RWPE1 (cell line): ENCODE measurements around the gene BCAP31.

Experiments
- CTCF ChIA-PET: fragments of 350-600 bp; sonication (Branson Sonifier 250); formaldehyde crosslinking; extraction: SDS; loops from one replicate; lab custom pipeline; 2021; lab: Yijun Ruan, JAX
- POLR2A ChIA-PET: fragments of 400-600 bp; formaldehyde crosslinking; extraction: SDS; loops from one replicate; lab custom pipeline; 2020; ENCODE audit warnings: antibody characterized with exemption; ENCODE audit not compliant: low non-redundant PET; lab: Yijun Ruan, JAX
- DNase-seq: peaks from one replicate; pipeline ENCODE4 v3.0.0; 2012; ENCODE audit warnings: low spot score
- H3K27ac ChIP-seq: fragments of 450-650 bp; 2 replicates; pipeline ENCODE4 v1.5.1; 2017
- TF ChIP-seq, protein P1 (sequence below): fragments of 450-650 bp; conservative IDR thresholded peaks from 2 replicates; pipeline ENCODE4 v1.5.1; 2017; ENCODE audit warnings: low read depth, mild to moderate bottlenecking

Gene BCAP31

GRCh38 chrX:153650959-153651358 lies 73.2 kb downstream of the BCAP31 start:
- no peak for DNase-seq
- no peak overlapping the region for H3K27ac ChIP-seq
- TF ChIP-seq, protein P1, sequence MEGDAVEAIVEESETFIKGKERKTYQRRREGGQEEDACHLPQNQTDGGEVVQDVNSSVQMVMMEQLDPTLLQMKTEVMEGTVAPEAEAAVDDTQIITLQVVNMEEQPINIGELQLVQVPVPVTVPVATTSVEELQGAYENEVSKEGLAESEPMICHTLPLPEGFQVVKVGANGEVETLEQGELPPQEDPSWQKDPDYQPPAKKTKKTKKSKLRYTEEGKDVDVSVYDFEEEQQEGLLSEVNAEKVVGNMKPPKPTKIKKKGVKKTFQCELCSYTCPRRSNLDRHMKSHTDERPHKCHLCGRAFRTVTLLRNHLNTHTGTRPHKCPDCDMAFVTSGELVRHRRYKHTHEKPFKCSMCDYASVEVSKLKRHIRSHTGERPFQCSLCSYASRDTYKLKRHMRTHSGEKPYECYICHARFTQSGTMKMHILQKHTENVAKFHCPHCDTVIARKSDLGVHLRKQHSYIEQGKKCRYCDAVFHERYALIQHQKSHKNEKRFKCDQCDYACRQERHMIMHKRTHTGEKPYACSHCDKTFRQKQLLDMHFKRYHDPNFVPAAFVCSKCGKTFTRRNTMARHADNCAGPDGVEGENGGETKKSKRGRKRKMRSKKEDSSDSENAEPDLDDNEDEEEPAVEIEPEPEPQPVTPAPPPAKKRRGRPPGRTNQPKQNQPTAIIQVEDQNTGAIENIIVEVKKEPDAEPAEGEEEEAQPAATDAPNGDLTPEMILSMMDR, result no peak
- ChIA-PET CTCF (no interaction called here), POLR2A (no interaction called here)
